Panc1 (cell line): ENCODE data around the gene GDPD5.

Experiments
- POLR2AphosphoS5 ChIP-seq: IDR thresholded peaks from 2 replicates; pipeline ENCODE4 v1.6.1; 2012; ENCODE audit warnings: mild to moderate bottlenecking, low read depth, low read length, moderate library complexity
- SIN3A ChIP-seq: IDR thresholded peaks from 2 replicates; pipeline ENCODE4 v1.6.1; 2012; ENCODE audit warnings: low read depth, mild to moderate bottlenecking, low read length, moderate library complexity, borderline replicate concordance; ENCODE audit not compliant: insufficient read depth
- TF ChIP-seq, protein P1 (sequence below): fragments of 450-650 bp; IDR thresholded peaks from 2 replicates; pipeline ENCODE4 v1.5.1; 2017; ENCODE audit warnings: mild to moderate bottlenecking
- TF ChIP-seq, protein P2 (sequence below), 2 experiments: IDR thresholded peaks; 2 replicates each; pipeline ENCODE4 v1.6.1; 2011 to 2012; ENCODE audit warnings: low read depth in 2 of 2, control low read depth in 1 of 2, low read length in 1 of 2, mild to moderate bottlenecking in 1 of 2, moderate library complexity in 1 of 2; ENCODE audit not compliant: insufficient read depth in 1 of 2

DNA sequence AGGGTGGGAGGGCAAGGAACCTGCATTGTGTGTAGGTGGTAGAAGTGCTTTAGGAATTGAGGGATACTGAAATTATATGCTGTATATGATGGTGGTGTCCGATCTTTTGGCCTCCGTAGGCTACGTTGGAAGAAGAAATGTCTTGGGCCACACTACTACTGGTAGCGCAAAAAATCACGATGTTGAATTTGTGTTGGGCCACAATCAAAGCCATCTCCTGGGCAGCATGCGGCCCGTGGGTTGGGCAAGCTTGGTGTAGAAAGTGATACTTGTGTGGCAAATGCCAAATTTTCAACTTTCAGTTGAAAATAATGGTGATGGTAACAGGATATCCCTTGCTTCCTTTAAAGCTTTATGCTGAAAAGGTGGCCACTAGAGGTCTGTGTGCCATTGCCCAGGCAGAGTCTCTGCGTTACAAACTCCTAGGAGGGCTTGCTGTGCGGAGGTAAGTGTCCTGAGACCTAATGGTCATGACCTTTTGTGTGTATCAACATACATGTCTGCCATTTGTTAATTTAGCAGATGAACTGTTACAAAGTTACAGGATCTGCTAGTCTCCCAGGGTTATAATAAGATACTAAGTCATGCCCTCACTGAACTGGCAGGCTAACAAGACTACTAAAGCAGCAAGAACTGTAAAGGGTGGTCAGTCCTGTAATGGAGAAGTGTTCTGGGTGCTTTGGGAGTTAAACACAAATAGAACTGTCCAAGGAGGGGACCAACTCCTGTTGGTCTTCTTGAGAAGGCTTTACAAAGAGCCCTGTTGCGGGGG is 123.6 kb downstream of the GDPD5 start:
- TF ChIP-seq, protein P1, sequence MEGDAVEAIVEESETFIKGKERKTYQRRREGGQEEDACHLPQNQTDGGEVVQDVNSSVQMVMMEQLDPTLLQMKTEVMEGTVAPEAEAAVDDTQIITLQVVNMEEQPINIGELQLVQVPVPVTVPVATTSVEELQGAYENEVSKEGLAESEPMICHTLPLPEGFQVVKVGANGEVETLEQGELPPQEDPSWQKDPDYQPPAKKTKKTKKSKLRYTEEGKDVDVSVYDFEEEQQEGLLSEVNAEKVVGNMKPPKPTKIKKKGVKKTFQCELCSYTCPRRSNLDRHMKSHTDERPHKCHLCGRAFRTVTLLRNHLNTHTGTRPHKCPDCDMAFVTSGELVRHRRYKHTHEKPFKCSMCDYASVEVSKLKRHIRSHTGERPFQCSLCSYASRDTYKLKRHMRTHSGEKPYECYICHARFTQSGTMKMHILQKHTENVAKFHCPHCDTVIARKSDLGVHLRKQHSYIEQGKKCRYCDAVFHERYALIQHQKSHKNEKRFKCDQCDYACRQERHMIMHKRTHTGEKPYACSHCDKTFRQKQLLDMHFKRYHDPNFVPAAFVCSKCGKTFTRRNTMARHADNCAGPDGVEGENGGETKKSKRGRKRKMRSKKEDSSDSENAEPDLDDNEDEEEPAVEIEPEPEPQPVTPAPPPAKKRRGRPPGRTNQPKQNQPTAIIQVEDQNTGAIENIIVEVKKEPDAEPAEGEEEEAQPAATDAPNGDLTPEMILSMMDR = peak; percentile 23; the same call in 1 of the 2 replicates
- TF ChIP-seq POLR2AphosphoS5 (no peak; the same call in 1 of the 2 replicates), SIN3A (no peak)
- TF ChIP-seq, protein P2, sequence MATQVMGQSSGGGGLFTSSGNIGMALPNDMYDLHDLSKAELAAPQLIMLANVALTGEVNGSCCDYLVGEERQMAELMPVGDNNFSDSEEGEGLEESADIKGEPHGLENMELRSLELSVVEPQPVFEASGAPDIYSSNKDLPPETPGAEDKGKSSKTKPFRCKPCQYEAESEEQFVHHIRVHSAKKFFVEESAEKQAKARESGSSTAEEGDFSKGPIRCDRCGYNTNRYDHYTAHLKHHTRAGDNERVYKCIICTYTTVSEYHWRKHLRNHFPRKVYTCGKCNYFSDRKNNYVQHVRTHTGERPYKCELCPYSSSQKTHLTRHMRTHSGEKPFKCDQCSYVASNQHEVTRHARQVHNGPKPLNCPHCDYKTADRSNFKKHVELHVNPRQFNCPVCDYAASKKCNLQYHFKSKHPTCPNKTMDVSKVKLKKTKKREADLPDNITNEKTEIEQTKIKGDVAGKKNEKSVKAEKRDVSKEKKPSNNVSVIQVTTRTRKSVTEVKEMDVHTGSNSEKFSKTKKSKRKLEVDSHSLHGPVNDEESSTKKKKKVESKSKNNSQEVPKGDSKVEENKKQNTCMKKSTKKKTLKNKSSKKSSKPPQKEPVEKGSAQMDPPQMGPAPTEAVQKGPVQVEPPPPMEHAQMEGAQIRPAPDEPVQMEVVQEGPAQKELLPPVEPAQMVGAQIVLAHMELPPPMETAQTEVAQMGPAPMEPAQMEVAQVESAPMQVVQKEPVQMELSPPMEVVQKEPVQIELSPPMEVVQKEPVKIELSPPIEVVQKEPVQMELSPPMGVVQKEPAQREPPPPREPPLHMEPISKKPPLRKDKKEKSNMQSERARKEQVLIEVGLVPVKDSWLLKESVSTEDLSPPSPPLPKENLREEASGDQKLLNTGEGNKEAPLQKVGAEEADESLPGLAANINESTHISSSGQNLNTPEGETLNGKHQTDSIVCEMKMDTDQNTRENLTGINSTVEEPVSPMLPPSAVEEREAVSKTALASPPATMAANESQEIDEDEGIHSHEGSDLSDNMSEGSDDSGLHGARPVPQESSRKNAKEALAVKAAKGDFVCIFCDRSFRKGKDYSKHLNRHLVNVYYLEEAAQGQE (IDR thresholded peaks at IDR 0.05; ENCODE audit: insufficient read depth in 1 of 2, low read depth in 2 of 2, low read length in 1 of 2) = no peak
